ENCODE data around the gene KARS1. TPM values are rescaled to one million over a fixed set of nuclear protein-coding genes. Genes with fewer than 3 reads are reported as not detected.

The KARS1 gene
- total RNA-seq, 1 experiment from 2014 or later, result 181 TPM

DNA sequence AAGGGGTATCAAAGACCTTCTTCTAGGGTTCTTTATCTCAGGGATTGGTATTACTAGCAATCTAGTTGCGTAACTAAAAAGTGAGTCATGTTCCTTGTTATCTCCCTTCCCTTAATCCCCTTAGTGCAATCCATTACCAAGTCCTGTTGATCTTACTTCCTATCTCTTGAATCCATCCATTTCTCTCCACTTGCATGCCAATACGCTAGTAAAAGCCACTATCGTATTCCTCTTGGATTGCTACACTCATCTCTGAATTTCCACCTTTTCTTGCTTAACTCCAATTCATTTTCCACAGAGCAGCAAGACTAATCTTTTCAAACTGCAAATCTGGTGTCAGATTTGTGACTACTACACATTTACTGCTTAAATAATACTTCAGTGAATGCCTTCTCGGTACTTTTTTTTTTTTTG lies 22.5 kb downstream of the KARS1 start:
- DNase-seq, result no peak
- Histone ChIP-seq H2BK5ac (ENCODE audit: insufficient read length, low read length) (no peak overlapping the region), H3K79me1 (ENCODE audit: insufficient read depth, low read depth, low read length, poor library complexity, severe bottlenecking) (no peaks in the 10 kb centered on the region), H3K9ac (ENCODE audit: extremely low read depth, insufficient read length, low read length) (no peak overlapping the region), H3K9me3 (ENCODE audit: control insufficient read depth, low read depth, low read length) (no peaks in the 10 kb centered on the region), H3K23me2 (ENCODE audit: insufficient read length, low read depth, low read length, poor library complexity, severe bottlenecking) (peaks cover 11% of the 10 kb centered on the region), H3K4ac (ENCODE audit: low read depth, low read length) (no peak overlapping the region), H2BK120ac (ENCODE audit: low read depth, low read length, poor library complexity, severe bottlenecking) (no peak overlapping the region), H3K14ac (ENCODE audit: insufficient read depth, low read length) (no peak overlapping the region), H3K4me2 (ENCODE audit: insufficient read depth, insufficient read length, low read length) (no peak overlapping the region), H2BK12ac (ENCODE audit: insufficient read length, low read depth, low read length) (no peak overlapping the region), H3K27ac (ENCODE audit: insufficient read length, low read depth, low read length) (no peak overlapping the region), H4K91ac (ENCODE audit: insufficient read length, low read depth, low read length) (no peak overlapping the region), H3T11ph (ENCODE audit: low read length) (no peak overlapping the region), H3K4me1 (ENCODE audit: insufficient read depth, low read length) (no peaks in the 10 kb centered on the region), H3K27me3 (ENCODE audit: insufficient read depth, low read length) (no peaks in the 10 kb centered on the region), H4K20me1 (ENCODE audit: control insufficient read depth, insufficient read depth, insufficient read length) (no peaks in the 10 kb centered on the region), H2AFZ (ENCODE audit: low read length) (no peak overlapping the region), H4K5ac (ENCODE audit: insufficient read length, low read depth, low read length) (no peak overlapping the region), H3K18ac (ENCODE audit: insufficient read length, low read depth, low read length) (no peak overlapping the region), H2AK5ac (ENCODE audit: insufficient read length, low read length) (no peak overlapping the region), H4K8ac (replicated peaks; ENCODE audit: insufficient read length, low read depth, low read length) (no peak overlapping the region), H3K56ac (ENCODE audit: insufficient read length, low read depth, low read length) (no peak overlapping the region), H3K23ac (ENCODE audit: insufficient read length, low read depth, low read length) (no peak overlapping the region), H2BK20ac (ENCODE audit: low read depth, low read length, poor library complexity, severe bottlenecking) (no peak overlapping the region), H2BK15ac (ENCODE audit: low read depth, low read length) (no peak overlapping the region), H3K79me2 (ENCODE audit: insufficient read depth, low read length) (no peaks in the 10 kb centered on the region)
- H3K4me3 Mint-ChIP-seq, result peak overlapping the region in 1 of 2 experiments; percentile 12; a peak in 1 of 5 replicates
- H3K27me3 Mint-ChIP-seq (ENCODE audit: low read depth), result peaks cover 2% of the 10 kb centered on the region; the same call in 1 of the 2 replicates
- TF ChIP-seq, protein P1, sequence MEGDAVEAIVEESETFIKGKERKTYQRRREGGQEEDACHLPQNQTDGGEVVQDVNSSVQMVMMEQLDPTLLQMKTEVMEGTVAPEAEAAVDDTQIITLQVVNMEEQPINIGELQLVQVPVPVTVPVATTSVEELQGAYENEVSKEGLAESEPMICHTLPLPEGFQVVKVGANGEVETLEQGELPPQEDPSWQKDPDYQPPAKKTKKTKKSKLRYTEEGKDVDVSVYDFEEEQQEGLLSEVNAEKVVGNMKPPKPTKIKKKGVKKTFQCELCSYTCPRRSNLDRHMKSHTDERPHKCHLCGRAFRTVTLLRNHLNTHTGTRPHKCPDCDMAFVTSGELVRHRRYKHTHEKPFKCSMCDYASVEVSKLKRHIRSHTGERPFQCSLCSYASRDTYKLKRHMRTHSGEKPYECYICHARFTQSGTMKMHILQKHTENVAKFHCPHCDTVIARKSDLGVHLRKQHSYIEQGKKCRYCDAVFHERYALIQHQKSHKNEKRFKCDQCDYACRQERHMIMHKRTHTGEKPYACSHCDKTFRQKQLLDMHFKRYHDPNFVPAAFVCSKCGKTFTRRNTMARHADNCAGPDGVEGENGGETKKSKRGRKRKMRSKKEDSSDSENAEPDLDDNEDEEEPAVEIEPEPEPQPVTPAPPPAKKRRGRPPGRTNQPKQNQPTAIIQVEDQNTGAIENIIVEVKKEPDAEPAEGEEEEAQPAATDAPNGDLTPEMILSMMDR (conservative IDR thresholded peaks at IDR 0.05), result no peak
- no peaks in the 10 kb centered on the region for H3K9me3 Mint-ChIP-seq
- H3K27ac Mint-ChIP-seq, result peak overlapping the region in 1 of 3 experiments; percentile 44; a peak in 1 of 7 replicates
- peaks cover 30 to 56% (median 51%) of the 10 kb centered on the region in 3 experiments; a peak in 6 of 7 replicates for H3K36me3 Mint-ChIP-seq (ENCODE audit: insufficient read depth in 1 of 3, low read depth in 3 of 3)
- no CpG with 5 or more reads among the region's 4 CpGs for WGBS (ENCODE audit: extremely low coverage, insufficient read length, low lambda C conversion rate)
- peaks cover 15 to 17% of the 10 kb centered on the region in 2 experiments for H3K4me1 Mint-ChIP-seq

Data from H9 (cell line).